Measurements from ENCODE around the gene INVS. TPM values are rescaled to one million over a fixed set of nuclear protein-coding genes. Genes with fewer than 3 reads are reported as not detected.
"Not testable (repeated sequence)": the region's sequence is repeated elsewhere in the genome, so short reads cannot be mapped to it uniquely, and the experiment has no call there.

INVS gene
- total RNA-seq, 3 donors from 2014 or later (not counting 1 experiment from before 2014, with no cell fraction given) = 24.5 to 30.6 (median 27.4) TPM

DNA sequence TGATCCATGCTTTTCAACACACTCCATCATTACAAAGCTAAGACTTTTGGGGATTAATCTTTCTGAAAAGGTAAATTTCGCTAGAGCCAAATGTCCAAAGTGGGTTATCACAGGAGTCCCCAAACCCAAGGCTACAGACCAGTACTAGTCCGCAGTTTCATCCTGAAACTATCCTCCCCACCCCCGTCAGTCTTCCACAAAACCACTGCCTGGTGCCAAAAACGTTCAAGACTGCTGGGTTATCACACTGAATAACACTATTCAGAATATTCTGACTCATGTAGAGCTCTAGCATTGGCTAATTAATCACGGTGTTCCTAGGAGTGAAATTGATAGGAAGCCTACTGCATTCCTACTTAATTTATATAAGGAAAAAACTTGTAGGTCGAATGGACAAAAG is 24.9 kb upstream of the INVS start:
- no peak overlapping the region for H3K4me3 Mint-ChIP-seq

DNA sequence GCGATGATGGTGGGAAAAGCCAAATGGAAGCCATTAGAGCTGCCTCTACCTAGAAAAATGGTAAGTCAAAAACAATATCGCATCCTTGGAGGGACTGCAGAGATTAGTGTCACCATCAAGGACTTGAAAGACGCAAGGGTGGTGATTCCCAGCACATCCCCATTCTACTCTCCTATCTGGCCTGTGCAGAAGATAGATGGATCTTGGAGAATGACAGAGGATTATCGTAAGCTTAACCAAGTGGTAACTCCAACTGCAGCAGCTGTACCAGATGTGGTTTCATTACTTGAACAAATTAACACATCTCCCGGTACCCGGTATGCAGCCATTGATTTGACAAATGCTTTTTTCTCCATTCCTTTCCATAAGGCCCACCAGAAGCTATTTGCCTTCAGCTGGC is 24.1 kb upstream of the INVS start:
- WGBS (ENCODE audit: insufficient coverage) = over 99% methylated on average over 5 of the region's 6 CpGs
- Mint-ChIP-seq H3K27ac (no peak overlapping the region), H3K4me1 (peaks cover 50 to 53% of the 10 kb centered on the region in 2 donors), H3K27me3 (ENCODE audit: low read depth in 2 of 2) (no peaks in the 10 kb centered on the region), H3K9me3 (no peaks in the 10 kb centered on the region), H3K4me3 (no peak overlapping the region), H3K36me3 (no peaks in the 10 kb centered on the region)
- Histone ChIP-seq H3K27me3 (ENCODE audit: control insufficient read depth, insufficient read depth, low read length) (no peaks in the 10 kb centered on the region), H3K4me1 (ENCODE audit: control insufficient read depth, insufficient read depth, low read length) (peaks cover 8% of the 10 kb centered on the region), H3K9me3 (ENCODE audit: control insufficient read depth, insufficient read depth, low read length) (no peaks in the 10 kb centered on the region), H3K36me3 (ENCODE audit: control insufficient read depth, insufficient read depth, low read length) (peaks cover 2% of the 10 kb centered on the region), H3K27ac (ENCODE audit: low read length) (no peak overlapping the region), H3K4me3 (ENCODE audit: low read length) (no peak overlapping the region)
- TF ChIP-seq, protein P1, sequence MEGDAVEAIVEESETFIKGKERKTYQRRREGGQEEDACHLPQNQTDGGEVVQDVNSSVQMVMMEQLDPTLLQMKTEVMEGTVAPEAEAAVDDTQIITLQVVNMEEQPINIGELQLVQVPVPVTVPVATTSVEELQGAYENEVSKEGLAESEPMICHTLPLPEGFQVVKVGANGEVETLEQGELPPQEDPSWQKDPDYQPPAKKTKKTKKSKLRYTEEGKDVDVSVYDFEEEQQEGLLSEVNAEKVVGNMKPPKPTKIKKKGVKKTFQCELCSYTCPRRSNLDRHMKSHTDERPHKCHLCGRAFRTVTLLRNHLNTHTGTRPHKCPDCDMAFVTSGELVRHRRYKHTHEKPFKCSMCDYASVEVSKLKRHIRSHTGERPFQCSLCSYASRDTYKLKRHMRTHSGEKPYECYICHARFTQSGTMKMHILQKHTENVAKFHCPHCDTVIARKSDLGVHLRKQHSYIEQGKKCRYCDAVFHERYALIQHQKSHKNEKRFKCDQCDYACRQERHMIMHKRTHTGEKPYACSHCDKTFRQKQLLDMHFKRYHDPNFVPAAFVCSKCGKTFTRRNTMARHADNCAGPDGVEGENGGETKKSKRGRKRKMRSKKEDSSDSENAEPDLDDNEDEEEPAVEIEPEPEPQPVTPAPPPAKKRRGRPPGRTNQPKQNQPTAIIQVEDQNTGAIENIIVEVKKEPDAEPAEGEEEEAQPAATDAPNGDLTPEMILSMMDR (IDR thresholded peaks at IDR 0.05) = no peak
- DNase-seq (no peak), ATAC-seq (no peak)
- intact Hi-C loops (cut with micrococcal nuclease) = no loop called here

More for the DNA sequence above, 24.9 kb upstream of the INVS start:
- Histone ChIP-seq H3K27me3 (ENCODE audit: control insufficient read depth, insufficient read depth, low read length) (no peaks in the 10 kb centered on the region), H3K4me3 (ENCODE audit: low read length) (no peak overlapping the region), H3K9me3 (ENCODE audit: control insufficient read depth, insufficient read depth, low read length) (no peaks in the 10 kb centered on the region), H3K4me1 (ENCODE audit: control insufficient read depth, insufficient read depth, low read length) (peaks cover 8% of the 10 kb centered on the region), H3K27ac (ENCODE audit: low read length) (no peak overlapping the region), H3K36me3 (ENCODE audit: control insufficient read depth, insufficient read depth, low read length) (peaks cover 2% of the 10 kb centered on the region)
- intact Hi-C loops (cut with micrococcal nuclease) = no loop called here
- no peak for ATAC-seq
- no peaks in the 10 kb centered on the region for H3K36me3 Mint-ChIP-seq
- H3K27me3 Mint-ChIP-seq (ENCODE audit: low read depth in 2 of 2) = no peaks in the 10 kb centered on the region
- H3K27ac Mint-ChIP-seq = no peak overlapping the region
- H3K4me1 Mint-ChIP-seq = peaks cover 44 to 57% of the 10 kb centered on the region in 2 donors
- TF ChIP-seq, protein P1 (IDR thresholded peaks at IDR 0.05) = no peak
- DNase-seq = no peak
- 93% methylated on average over 4 of the region's 6 CpGs for WGBS (ENCODE audit: insufficient coverage)
- no peaks in the 10 kb centered on the region for H3K9me3 Mint-ChIP-seq

DNA sequence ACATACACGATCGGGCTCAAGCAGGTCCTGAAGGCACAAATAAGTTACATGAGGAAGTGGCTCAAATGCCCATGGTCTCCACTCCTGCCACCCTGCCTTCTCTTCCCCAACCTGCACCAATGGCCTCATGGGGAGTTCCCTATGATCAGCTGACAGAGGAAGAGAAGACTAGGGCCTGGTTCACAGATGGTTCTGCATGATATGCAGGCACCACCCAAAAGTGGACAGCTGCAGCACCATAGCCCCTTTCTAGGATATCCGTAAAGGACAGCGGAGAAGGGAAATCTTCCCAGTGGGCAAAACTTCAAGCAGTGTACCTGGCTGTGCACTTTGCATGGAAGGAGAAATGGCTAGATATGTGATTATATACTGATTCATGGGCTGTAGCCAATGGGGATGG is 22.8 kb upstream of the INVS start:
- not testable (repeated sequence) for H3K27ac Mint-ChIP-seq

DNA sequence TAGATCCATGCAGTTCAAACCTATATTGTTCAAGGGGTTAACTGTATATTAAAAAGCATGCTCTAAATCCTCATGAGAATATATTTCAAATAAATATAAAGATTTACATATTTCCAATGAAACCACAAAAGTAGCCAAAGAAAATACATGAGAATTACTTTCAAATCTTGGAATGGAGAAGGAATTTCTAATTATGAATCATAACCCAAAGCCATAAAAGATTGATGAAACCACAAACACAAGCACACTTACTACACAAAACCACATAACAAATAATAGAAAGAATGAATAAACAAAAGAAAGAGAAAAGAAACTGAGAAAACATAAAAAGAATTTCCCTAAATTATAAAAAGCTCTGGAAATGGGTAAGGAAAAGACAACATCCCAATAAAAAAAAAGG is 16.3 kb upstream of the INVS start:
- intact Hi-C loops (cut with micrococcal nuclease) = loop anchor here (10.0 kb wide), 1 partner anchor 272 kb away; the partner anchor contains the start of gene TEX10
- peak overlapping the region; percentile 71 to 79 for H3K27ac Mint-ChIP-seq
- Histone ChIP-seq H3K36me3 (ENCODE audit: control insufficient read depth, insufficient read depth, low read length) (no peaks in the 10 kb centered on the region), H3K4me3 (ENCODE audit: low read length) (no peak overlapping the region), H3K9me3 (ENCODE audit: control insufficient read depth, insufficient read depth, low read length) (no peaks in the 10 kb centered on the region), H3K27ac (ENCODE audit: low read length) (no peak overlapping the region), H3K27me3 (ENCODE audit: control insufficient read depth, insufficient read depth, low read length) (no peaks in the 10 kb centered on the region), H3K4me1 (ENCODE audit: control insufficient read depth, insufficient read depth, low read length) (no peaks in the 10 kb centered on the region)
- no peak overlapping the region for H3K4me3 Mint-ChIP-seq
- TF ChIP-seq, protein P1 (IDR thresholded peaks at IDR 0.05) = no peak
- DNase-seq (no peak), ATAC-seq (no peak)
- H3K4me1 Mint-ChIP-seq = peaks cover 62 to 69% of the 10 kb centered on the region in 2 donors
- H3K9me3 Mint-ChIP-seq = no peaks in the 10 kb centered on the region
- H3K27me3 Mint-ChIP-seq (ENCODE audit: low read depth in 2 of 2) = no peaks in the 10 kb centered on the region
- no peaks in the 10 kb centered on the region for H3K36me3 Mint-ChIP-seq

More for the DNA sequence above, 22.8 kb upstream of the INVS start:
- 98% methylated on average over 4 of the region's 4 CpGs for WGBS (ENCODE audit: insufficient coverage)
- H3K36me3 Mint-ChIP-seq; ATAC-seq; H3K9me3 Mint-ChIP-seq; H3K4me3 ChIP-seq (ENCODE audit: low read length); H3K27me3 ChIP-seq (ENCODE audit: control insufficient read depth, insufficient read depth, low read length); intact Hi-C loops (cut with micrococcal nuclease); DNase-seq; H3K27me3 Mint-ChIP-seq (ENCODE audit: low read depth in 2 of 2); H3K9me3 ChIP-seq (ENCODE audit: control insufficient read depth, insufficient read depth, low read length); H3K27ac ChIP-seq (ENCODE audit: low read length); H3K4me1 ChIP-seq (ENCODE audit: control insufficient read depth, insufficient read depth, low read length); H3K4me3 Mint-ChIP-seq; H3K36me3 ChIP-seq (ENCODE audit: control insufficient read depth, insufficient read depth, low read length): not testable (repeated sequence)
- peaks cover 49 to 51% of the 10 kb centered on the region in 2 donors for H3K4me1 Mint-ChIP-seq

Data from natural killer cell (primary cell).